Stimulated activated naive CD8-positive, alpha-beta T cell treated with anti-CD3 and anti-CD28 coated beads, Interleukin-15, Interleukin-2, amounts not matched to agents 100 ng/mL and 50 ng/mL, for 24 hours (primary cell): ENCODE results near the gene PIP5K1C.

Experiments used
- H3K27ac Mint-ChIP-seq: one replicate; pipeline ENCODE4 v1.8.0; 2021; ENCODE audit warnings: mild to moderate bottlenecking, mixed read lengths
- H3K27me3 Mint-ChIP-seq: one replicate; pipeline ENCODE4 v1.8.0; 2021; ENCODE audit warnings: mixed read lengths
- H3K36me3 Mint-ChIP-seq: one replicate; pipeline ENCODE4 v1.8.0; 2021; ENCODE audit warnings: low read depth, mixed read lengths
- H3K4me1 Mint-ChIP-seq: one replicate; pipeline ENCODE4 v1.8.0; 2021; ENCODE audit warnings: low read depth, mixed read lengths
- H3K4me3 Mint-ChIP-seq: one replicate; pipeline ENCODE4 v1.8.0; 2021; ENCODE audit warnings: mild to moderate bottlenecking, mixed read lengths
- H3K9me3 Mint-ChIP-seq: one replicate; pipeline ENCODE4 v1.8.0; 2021; ENCODE audit warnings: mixed read lengths

The PIP5K1C gene

DNA sequence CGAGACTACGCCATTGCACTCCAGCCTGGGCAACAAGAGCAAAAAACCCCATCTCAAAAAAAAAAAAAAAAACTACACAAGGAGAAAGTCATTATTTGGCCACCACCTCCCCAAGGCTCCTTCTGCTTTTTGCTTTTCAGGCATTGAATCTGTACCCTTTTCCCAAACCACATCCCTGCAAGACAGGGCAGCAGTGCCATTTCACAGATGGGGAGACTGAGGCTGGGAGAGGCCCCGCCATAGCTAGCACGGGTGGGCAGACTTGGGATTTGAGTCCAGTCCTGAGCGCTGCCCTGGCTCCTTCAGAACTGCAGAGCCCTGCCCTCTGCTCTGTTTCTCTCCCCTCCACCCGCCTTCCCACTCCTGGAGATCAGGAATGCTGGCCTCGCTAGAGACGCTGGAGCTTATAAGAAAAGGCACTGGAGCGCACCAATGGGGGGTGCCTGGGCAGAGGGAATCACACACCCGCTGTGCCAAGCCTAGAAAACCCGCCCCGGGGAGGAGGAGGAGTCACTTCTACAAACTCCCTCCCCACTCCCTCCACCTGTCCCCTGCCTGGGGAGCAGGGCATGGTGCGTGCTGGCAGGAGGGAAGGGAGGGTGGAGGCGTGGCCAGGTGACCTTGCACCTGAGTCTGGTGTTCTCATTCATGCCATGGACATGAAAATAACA is 25.5 kb upstream of the PIP5K1C start:
- Mint-ChIP-seq H3K4me1 (peaks cover 10% of the 10 kb centered on the region), H3K27me3 (peaks cover 4% of the 10 kb centered on the region), H3K27ac (no peak overlapping the region), H3K9me3 (no peaks in the 10 kb centered on the region), H3K4me3 (no peak overlapping the region), H3K36me3 (no peaks in the 10 kb centered on the region)

DNA sequence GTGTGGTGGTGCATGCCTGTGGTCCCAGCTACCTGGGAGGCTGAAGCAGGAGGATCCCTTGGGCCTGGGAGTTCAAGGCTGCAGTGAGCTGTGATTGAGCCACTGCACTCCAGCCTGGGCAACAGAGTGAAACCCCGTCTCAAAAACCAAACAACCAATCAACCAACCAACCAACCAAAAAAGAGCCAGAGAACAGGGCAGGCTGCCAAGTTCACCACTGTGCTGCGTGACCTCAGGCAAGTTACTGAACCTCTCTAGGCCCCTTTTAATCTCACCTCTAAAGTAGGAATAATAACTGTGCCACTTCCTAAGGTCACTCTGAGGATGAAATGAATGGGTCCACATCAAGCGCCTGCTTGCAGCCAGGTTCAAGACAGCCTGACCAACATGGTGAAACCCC is 24.9 kb upstream of the PIP5K1C start:
- H3K9me3 Mint-ChIP-seq, result no peaks in the 10 kb centered on the region
- no peak overlapping the region for H3K27ac Mint-ChIP-seq
- H3K36me3 Mint-ChIP-seq, result no peaks in the 10 kb centered on the region
- H3K27me3 Mint-ChIP-seq, result peaks cover 4% of the 10 kb centered on the region
- H3K4me3 Mint-ChIP-seq, result no peak overlapping the region
- H3K4me1 Mint-ChIP-seq, result peaks cover 10% of the 10 kb centered on the region

DNA sequence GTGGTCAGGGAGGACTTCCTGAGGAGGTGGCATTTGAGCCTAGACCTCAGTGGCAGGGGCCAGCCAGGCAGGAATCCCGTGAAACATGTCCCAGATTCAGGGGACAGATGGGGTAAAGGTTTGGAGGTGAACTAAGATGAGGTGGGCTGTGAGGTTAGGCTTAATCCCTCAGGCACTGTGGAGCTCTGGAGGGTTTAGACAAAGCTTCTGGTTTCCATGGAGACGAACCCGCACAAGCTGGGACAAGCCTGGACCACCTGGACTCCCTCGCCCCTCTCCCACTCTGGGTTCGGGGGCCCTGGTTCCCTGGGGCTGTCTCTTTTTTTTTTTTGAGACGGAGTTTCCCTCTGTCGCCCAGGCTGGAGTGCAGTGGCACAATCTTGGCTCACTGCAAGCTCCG is 23.6 kb upstream of the PIP5K1C start:
- Mint-ChIP-seq H3K36me3 (no peaks in the 10 kb centered on the region), H3K27ac (no peak overlapping the region), H3K4me1 (peaks cover 10% of the 10 kb centered on the region), H3K27me3 (peaks cover 8% of the 10 kb centered on the region), H3K4me3 (no peak overlapping the region), H3K9me3 (no peaks in the 10 kb centered on the region)

DNA sequence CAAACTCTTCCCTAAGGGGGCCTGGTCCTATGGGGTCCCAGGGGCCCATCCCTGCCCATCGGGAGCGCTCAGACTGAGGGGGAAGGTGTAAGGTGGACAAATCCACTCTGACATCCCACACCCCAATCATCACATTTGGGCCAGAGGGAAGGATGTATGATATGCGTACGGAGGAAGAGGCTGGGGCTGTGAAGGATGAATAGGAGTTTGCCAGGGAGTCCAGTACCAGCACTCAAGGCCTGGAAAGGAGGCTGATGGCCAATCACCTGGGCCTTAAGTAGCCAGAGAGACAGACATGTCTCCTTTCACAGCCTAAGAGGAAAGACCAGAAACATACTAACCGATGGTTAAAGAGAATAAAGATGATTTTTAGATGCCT is 22.8 kb upstream of the PIP5K1C start:
- no peak overlapping the region for H3K4me3 Mint-ChIP-seq
- H3K27me3 Mint-ChIP-seq, result peaks cover 8% of the 10 kb centered on the region
- H3K9me3 Mint-ChIP-seq, result no peaks in the 10 kb centered on the region
- H3K36me3 Mint-ChIP-seq, result no peaks in the 10 kb centered on the region
- H3K4me1 Mint-ChIP-seq, result peaks cover 10% of the 10 kb centered on the region
- H3K27ac Mint-ChIP-seq, result no peak overlapping the region

DNA sequence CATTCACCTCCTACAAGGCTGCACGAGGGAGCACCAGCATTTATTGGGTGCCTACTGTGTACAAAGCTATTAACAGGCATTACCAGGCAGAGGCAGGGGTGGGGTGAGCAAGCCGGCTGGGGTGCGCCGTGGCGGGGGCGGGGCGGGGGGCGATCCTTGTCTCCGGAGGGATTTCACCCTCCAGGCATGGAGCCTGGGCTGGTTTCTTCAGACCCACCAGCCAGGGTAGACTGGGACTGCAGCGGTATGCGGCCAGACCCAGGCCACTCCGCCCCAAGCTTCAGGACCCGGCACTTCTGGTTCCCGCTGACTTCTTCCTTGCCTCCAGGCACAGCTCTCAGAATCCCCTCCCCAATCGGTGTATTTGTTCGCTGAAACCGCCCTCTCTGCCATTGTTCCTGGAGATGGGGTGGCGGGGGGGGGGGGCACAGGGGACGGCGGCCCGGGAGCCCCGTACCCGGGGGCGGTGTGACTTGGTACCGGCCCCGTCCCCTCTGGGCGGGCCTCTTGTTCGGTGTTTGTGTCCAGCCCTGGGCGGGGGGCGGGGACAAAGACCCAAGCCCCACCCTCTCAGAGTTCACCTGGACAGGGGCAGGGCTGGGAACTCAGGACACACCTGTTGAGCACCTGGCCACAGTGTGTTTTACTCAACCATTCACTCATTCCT is 22.3 kb upstream of the PIP5K1C start:
- Mint-ChIP-seq H3K36me3 (no peaks in the 10 kb centered on the region), H3K27me3 (peaks cover 8% of the 10 kb centered on the region), H3K4me1 (peaks cover 10% of the 10 kb centered on the region), H3K27ac (no peak overlapping the region), H3K9me3 (no peaks in the 10 kb centered on the region), H3K4me3 (no peak overlapping the region)

DNA sequence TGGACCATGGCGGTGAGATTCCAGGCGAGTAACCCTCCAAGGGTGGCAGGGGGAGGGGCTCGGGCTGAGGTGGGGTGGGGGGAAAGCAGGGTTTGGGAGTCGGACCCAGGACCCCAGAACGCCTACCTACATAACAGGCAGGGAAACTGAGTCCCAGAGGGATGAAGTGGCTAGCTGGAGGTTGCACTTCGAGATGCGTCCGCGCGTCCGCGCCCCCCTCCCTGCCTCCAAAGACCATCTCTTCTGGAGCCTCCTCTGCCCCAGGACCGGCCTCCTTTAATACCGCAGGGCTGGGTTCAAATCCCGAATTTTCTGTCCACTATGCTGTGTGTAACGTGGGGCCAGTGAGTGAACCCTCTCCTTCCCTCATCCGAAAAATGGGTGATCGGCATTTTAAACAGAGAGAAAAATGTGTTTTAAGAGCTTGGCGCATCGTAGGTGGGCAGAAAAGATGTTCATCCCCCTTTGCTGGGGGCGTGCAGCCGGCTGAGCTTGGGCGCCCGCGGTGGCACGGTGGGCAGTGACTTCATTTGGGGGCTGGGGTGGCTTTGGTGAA is 21.7 kb upstream of the PIP5K1C start:
- Mint-ChIP-seq H3K27ac (no peak overlapping the region), H3K4me3 (peak overlapping the region; percentile 52), H3K4me1 (peaks cover 10% of the 10 kb centered on the region), H3K9me3 (no peaks in the 10 kb centered on the region), H3K27me3 (peaks cover 8% of the 10 kb centered on the region), H3K36me3 (no peaks in the 10 kb centered on the region)

DNA sequence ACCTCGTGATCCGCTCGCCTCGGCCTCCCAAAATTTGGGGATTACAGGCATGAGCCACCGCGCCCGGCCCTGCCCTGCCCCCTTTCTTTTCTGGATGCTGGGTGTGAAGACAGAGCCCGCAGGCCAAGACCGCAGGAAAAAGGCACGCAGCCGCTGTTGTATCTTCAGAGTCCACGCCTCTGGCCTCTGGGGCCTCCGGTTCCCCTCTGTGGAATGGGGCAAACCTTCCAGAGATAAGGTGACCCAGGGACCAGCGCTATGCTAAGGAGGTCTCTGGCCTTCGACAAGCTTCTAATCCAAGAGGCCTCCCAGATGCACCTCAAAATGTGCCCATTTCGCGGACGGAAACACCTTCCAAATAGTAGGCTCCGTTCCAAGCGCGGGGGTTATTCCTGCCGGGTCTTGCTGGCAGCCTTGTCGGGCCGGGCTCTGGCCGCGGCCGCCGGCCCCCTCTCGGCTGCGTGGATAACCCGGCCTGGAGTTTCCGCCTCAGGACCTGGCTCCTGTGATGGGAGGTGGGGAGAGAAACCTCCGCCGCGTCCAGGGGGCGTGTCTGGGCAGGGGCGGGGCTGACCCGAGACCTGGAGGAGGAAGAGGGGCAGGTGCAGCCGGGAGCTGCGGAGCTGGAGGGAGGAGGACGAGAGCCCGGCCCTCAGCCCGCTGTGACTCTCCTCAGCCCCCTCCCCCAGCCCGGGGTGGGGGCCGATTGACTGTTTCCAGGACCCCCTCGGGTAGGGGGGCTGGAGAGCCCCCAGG is 21.0 kb upstream of the PIP5K1C start:
- Mint-ChIP-seq H3K4me1 (peaks cover 10% of the 10 kb centered on the region), H3K4me3 (peak overlapping the region; percentile 45), H3K27me3 (peaks cover 8% of the 10 kb centered on the region), H3K27ac (no peak overlapping the region), H3K36me3 (no peaks in the 10 kb centered on the region), H3K9me3 (no peaks in the 10 kb centered on the region)

DNA sequence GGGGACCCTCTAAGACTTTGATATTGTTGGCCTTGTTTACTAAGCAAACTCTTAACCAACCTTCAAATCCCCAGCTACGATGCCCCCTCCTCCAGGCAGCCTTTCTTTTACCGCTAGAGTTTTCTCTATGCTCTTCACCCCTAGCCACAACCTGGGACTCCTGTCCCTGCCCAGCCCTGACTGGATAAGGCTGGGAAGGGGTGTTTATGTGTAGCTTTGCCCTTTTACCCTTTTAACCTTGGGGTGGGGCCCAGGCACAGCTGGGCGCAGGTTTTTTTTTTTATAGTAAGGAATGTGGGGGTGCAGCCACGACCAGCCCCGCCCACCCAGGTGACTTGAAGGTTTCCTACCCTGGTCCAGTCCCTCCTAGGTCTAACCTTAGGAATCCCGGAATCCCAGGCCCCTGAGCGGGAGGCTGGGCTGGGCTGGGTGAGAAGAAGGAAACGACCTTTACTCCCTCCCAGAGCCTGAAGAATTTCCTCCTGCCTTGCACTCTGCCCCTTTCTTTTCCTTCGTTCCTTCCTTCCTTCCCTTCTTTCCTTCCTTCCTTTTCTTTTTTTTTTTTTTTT is 20.2 kb upstream of the PIP5K1C start:
- Mint-ChIP-seq H3K4me3 (no peak overlapping the region), H3K27ac (no peak overlapping the region), H3K4me1 (peaks cover 10% of the 10 kb centered on the region), H3K36me3 (no peaks in the 10 kb centered on the region), H3K9me3 (no peaks in the 10 kb centered on the region), H3K27me3 (peaks cover 8% of the 10 kb centered on the region)

DNA sequence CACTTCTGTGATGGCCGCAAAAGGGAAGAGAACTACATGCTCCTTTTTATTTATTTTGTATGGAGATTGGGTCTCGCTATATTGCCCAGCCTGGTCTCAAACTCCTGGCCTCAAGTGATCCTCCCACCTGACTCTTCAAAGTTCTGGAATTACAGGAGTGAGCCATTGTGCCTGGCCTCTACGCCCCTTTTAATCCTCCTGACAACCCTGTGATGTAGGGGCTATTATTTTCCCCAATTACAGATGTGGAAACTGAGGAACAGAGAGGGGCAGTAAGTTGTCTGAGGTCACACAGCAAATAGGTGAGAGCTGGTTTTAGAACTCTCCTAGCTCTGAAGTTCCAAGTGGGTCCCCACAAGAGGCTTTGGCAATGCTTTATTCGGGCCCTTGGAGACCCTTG is 19.6 kb upstream of the PIP5K1C start:
- Mint-ChIP-seq H3K27me3 (peaks cover 8% of the 10 kb centered on the region), H3K4me3 (no peak overlapping the region), H3K36me3 (no peaks in the 10 kb centered on the region), H3K4me1 (peaks cover 10% of the 10 kb centered on the region), H3K27ac (no peak overlapping the region), H3K9me3 (no peaks in the 10 kb centered on the region)

DNA sequence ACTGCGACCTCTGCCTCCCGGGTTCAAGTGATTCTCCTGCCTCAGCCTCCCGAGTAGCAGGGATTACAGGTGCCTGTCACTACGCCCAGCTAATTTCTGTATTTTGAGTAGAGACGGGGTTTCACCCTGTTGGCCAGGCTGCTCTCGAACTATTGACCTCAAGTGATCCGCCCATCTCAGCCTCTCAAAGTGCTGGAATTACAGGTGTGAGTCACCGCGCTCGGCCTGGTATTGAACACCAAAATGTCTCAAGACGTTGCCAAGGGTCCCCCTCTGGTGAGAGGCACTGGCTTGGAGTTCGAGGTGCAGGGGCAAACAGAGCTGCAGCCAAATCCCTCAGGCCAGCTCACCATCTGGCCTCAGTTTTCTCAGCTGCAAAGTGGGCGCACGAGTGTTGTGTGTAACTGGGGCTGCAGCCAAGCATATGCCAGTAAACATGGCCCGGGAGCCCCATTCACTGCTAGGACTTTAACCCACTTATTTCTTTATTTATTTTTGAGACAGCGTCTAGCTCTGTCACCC is 15.9 kb upstream of the PIP5K1C start:
- no peak overlapping the region for H3K4me3 Mint-ChIP-seq

DNA sequence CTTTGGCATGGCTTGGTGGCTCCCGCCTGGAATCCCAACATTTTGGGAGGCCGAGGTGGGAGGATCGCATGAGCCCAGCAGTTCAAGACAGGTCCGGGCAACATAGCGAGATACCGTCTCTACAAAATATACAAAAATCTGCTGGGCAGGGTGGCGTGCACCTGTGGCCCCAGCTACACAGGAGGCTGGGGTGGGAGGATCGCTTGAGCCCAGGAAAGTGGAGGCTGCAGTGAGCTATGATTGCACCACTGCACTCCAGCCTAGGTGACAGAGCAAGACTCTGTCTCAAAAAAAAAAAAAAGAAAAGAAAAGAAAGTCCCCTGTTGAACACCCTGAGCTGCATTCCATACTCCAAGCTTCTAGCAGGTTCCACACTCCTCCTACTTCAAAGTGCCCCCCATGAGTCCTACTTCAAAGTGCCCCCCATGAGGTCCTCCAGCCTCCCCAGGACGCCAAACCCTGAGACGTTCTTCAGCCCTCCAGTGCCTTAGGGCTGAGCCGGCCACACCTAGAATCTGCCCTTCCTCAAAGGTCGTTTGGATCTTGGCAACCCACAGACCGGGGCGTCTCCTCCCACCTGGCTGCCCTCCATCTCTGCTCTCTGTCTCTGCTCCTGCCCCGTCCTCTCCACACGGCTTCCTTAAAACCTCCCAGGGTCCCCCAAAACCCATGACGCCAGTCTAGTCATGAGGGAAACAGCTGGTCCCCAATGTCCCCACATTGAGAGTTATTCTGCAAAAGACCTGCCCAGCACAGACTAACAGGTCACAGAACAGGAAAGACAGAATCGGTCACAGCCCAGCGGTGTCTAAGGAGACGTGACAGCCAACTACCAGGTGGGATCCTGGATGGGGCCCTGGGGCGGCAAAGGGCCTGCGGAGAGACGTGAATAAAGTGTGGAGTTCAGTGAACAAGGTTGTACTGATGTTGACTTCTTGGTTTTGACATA is 12.7 kb upstream of the PIP5K1C start:
- no peaks in the 10 kb centered on the region for H3K9me3 Mint-ChIP-seq
- H3K27ac Mint-ChIP-seq, result no peak overlapping the region
- no peaks in the 10 kb centered on the region for H3K36me3 Mint-ChIP-seq
- H3K27me3 Mint-ChIP-seq, result peaks cover 4% of the 10 kb centered on the region
- H3K4me3 Mint-ChIP-seq, result no peak overlapping the region
- peaks cover 3% of the 10 kb centered on the region for H3K4me1 Mint-ChIP-seq

More for the DNA sequence above, 15.9 kb upstream of the PIP5K1C start:
- no peaks in the 10 kb centered on the region for H3K9me3 Mint-ChIP-seq
- H3K27me3 Mint-ChIP-seq, result peaks cover 3% of the 10 kb centered on the region
- no peak overlapping the region for H3K27ac Mint-ChIP-seq
- H3K36me3 Mint-ChIP-seq, result no peaks in the 10 kb centered on the region
- peaks cover 5% of the 10 kb centered on the region for H3K4me1 Mint-ChIP-seq

DNA sequence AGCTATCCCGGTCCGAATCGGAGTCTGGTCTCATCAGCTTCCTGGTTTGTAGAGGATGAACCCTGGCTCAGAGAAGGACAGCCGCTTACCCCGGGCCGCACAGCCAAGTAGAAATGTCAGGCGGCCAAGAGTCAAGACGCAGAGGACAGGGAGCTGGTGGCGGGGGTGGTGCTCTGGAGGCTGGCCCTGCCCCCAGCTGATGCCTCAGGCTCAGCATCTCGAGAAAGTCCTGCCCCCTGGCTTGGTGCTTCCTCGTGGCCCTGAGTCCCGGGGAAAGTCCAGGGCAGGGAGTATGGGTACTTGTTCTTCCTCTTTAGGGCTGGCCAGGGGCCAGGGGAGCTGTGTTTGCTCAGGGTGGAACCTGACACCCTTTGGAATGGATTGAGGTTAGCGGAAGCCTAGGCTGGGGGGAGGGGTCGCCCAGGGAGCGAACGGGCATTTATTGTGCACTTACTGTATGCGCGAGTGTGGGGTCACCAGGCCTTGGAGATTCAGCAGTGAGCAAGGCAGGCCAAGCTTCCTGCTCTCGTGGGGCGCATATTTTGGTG is 10.1 kb upstream of the PIP5K1C start:
- Mint-ChIP-seq H3K27ac (no peak overlapping the region), H3K36me3 (no peaks in the 10 kb centered on the region), H3K4me1 (peaks cover 3% of the 10 kb centered on the region), H3K27me3 (peaks cover 4% of the 10 kb centered on the region), H3K9me3 (no peaks in the 10 kb centered on the region), H3K4me3 (no peak overlapping the region)

DNA sequence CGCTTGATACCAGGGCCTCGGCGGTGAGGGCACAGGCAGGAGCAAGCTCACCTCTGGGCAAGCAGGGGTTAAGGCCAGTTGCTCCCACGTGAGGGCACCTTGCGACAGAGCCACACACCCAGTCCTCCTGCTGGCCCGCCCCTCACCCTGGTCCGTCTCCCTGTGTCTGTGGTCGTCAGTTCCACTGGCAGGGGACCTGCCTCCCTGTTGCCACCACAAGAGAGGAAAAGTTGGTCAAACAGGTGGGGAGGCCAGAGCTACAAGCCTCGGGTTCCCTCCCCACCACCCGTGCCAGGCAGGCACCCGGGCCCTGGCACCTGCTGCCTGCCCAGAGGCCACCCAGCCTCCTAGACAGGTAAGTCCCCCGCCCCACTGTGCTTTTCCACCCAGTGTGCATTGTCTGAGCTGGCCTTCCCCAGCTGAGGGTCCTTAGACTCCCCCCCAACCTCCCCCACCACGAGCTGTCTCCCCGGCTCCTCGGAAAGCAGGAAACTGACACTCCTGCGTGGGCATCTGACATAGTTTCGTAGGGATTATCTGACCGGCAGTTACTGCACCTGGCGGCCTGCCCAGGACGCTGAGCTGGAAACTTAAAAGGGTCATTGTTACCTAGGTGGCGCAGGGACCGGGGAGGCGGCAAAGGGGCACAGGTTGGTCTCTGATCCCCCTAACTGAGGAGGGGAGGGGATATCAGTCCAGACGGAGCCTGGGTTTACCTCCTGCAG is 8.1 kb upstream of the PIP5K1C start, which contains the start of gene TJP3:
TSS of gene TJP3 (plus strand) at position 178 of the 725 bp plus-strand sequence. CDS start 20,049 bp downstream, outside the sequence.
- Mint-ChIP-seq H3K9me3 (no peaks in the 10 kb centered on the region), H3K27ac (no peak within 1 kb of the TSS), H3K4me1 (peaks cover 3% of the 10 kb centered on the region), H3K36me3 (no peaks in the 10 kb centered on the region), H3K27me3 (peaks cover 4% of the 10 kb centered on the region), H3K4me3 (no peak within 1 kb of the TSS)
